T-cell (primary cell): ENCODE results near the gene EWSR1. TPM values are rescaled to one million over a fixed set of nuclear protein-coding genes. Genes with fewer than 3 reads are reported as not detected.

Experiments used
- ATAC-seq, 4 experiments: fragments of 200-7000 bp in 3 of 4; fragments of 150-1000 bp in 1 of 4; cut with Tn5 transposase; replicated peaks in 1 of 4; 1 replicate in 3 of 4; 2 replicates in 1 of 4; pipeline ENCODE4 v1.10.0; 2021; ENCODE audit warnings: moderate library complexity in 3 of 4, mild to moderate bottlenecking in 2 of 4, moderate number of reproducible peaks in 1 of 4
- CTCF ChIA-PET, 2 donors: fragments of 300-600 bp; sonication (Branson Sonifier 250); formaldehyde crosslinking; loops; one replicate each; lab custom pipeline; 2022; ENCODE audit warnings: antibody characterized with exemption in 2 of 2; lab: Charles Lee
- POLR2A ChIA-PET, 2 donors: fragments of 300-600 bp; sonication (Branson Sonifier 250); formaldehyde crosslinking; loops; one replicate each; lab custom pipeline; 2022; ENCODE audit warnings: antibody characterized with exemption in 2 of 2; lab: Charles Lee
- DNase-seq, 35 experiments: peaks; one replicate each; pipeline versions ENCODE4 v3.0.0 to v3.0.0-alpha.2; 2013 to 2023
- H3K27ac ChIP-seq: one replicate; pipeline ENCODE4 v1.5.1; 2013; ENCODE audit warnings: low read length
- H3K27me3 ChIP-seq, 2 experiments: replicated peaks in 1 of 2; 1 replicate in 1 of 2; 2 replicates in 1 of 2; pipeline versions ENCODE4 v1.6.1 to v1.7.0; 2013; ENCODE audit warnings: low read length in 1 of 2, mixed read lengths in 1 of 2; ENCODE audit not compliant: control insufficient read depth in 2 of 2, insufficient read depth in 2 of 2; ENCODE audit errors: extremely low read depth in 1 of 2
- H3K36me3 ChIP-seq, 2 donors: 1 replicate in 1 of 2; 2 replicates in 1 of 2; pipeline versions ENCODE4 v1.6.1 to v1.7.0; 2013; ENCODE audit warnings: low read length in 1 of 2; ENCODE audit not compliant: control insufficient read depth in 2 of 2, insufficient read depth in 1 of 2; ENCODE audit errors: extremely low read depth in 1 of 2
- H3K4me1 ChIP-seq, 2 experiments: 1 replicate in 1 of 2; 2 replicates in 1 of 2; pipeline versions ENCODE4 v1.6.1 to v1.7.0; 2013; ENCODE audit warnings: low read length in 2 of 2, mixed read lengths in 1 of 2; ENCODE audit not compliant: insufficient read depth in 2 of 2, control insufficient read depth in 1 of 2; ENCODE audit errors: extremely low read depth in 1 of 2
- H3K4me3 ChIP-seq, 2 donors: 1 replicate in 1 of 2; 2 replicates in 1 of 2; pipeline versions ENCODE4 v1.5.1 to v1.7.0; 2013; ENCODE audit warnings: mild to moderate bottlenecking in 2 of 2, low read length in 1 of 2, moderate library complexity in 1 of 2; ENCODE audit not compliant: control insufficient read depth in 1 of 2; ENCODE audit errors: extremely low read depth in 1 of 2
- H3K9me3 ChIP-seq: 2 replicates; pipeline ENCODE4 v1.7.0; 2013
- H3K27ac Mint-ChIP-seq, 2 donors: one replicate each; pipeline ENCODE4 v1.8.0; 2020 to 2021; ENCODE audit warnings: mild to moderate bottlenecking in 2 of 2, mixed read lengths in 2 of 2
- H3K27me3 Mint-ChIP-seq, 2 donors: one replicate each; pipeline ENCODE4 v1.8.0; 2021 to 2022; ENCODE audit warnings: mixed read lengths in 2 of 2
- H3K36me3 Mint-ChIP-seq: one replicate; pipeline ENCODE4 v1.8.0; 2021; ENCODE audit warnings: mixed read lengths
- H3K4me1 Mint-ChIP-seq, 3 donors: one replicate each; pipeline ENCODE4 v1.8.0; 2020 to 2022; ENCODE audit warnings: mixed read lengths in 3 of 3, mild to moderate bottlenecking in 1 of 3
- H3K4me3 Mint-ChIP-seq, 3 donors: one replicate each; pipeline ENCODE4 v1.8.0; 2020 to 2022; ENCODE audit warnings: mild to moderate bottlenecking in 3 of 3, mixed read lengths in 3 of 3, moderate library complexity in 3 of 3
- H3K9me3 Mint-ChIP-seq, 3 donors: one replicate each; pipeline ENCODE4 v1.8.0; 2020 to 2022; ENCODE audit warnings: mixed read lengths in 3 of 3
- WGBS: methylation state at CpG from one replicate; pipeline ENCODE4 v1.1.5; 2013; ENCODE audit warnings: missing lambda C conversion rate; ENCODE audit not compliant: insufficient coverage; 5-methylcytosine and 5-hydroxymethylcytosine counted together
- total RNA-seq, 35 experiments: library from RNA in 6 of 35; stranded (reverse) in 6 of 35; fragments of 120-200 nt in 1 of 35; gene quantifications; one replicate each; pipeline versions ENCODE4 v1.2.1 to v1.2.4 and lab custom pipeline; 2013 to 2026

EWSR1 gene
- total RNA-seq, 5 donors from 2014 or later (not counting 1 experiment from before 2014, with no cell fraction given): 254 to 308 (median 260) TPM

DNA sequence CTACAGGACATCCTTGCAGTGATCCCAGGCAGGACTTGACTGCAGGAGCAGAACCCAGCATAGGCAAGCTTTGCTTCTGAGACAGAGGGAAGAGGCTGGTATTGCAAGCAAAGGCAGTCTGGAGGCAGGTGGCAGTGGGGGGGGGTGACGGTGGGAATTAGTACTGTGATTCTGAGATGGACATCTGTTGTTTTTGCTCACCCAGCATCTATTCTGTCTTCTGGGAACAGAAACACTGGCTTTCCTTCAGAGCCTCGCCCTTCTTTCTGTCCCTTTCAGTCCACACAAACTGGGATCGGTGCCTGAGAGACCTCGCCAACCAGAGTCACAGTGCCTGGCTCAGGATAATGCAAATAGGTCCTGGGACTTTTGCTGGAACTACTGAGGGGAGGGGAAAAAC is 78.6 kb downstream of the EWSR1 start:
- no peak for DNase-seq
- no peak for ATAC-seq
- Histone ChIP-seq H3K27me3 (no peaks in the 10 kb centered on the region), H3K27ac (no peak overlapping the region), H3K9me3 (no peaks in the 10 kb centered on the region), H3K4me3 (no peak overlapping the region), H3K36me3 (peaks cover 18 to 81% of the 10 kb centered on the region in 2 donors), H3K4me1 (no peaks in the 10 kb centered on the region)
- 100% methylated on average over 1 of the region's 4 CpGs for WGBS
- Mint-ChIP-seq H3K36me3 (peaks cover 61% of the 10 kb centered on the region), H3K27ac (no peak overlapping the region), H3K27me3 (no peaks in the 10 kb centered on the region), H3K4me1 (no peaks in the 10 kb centered on the region), H3K4me3 (no peak overlapping the region), H3K9me3 (no peaks in the 10 kb centered on the region)
- ChIA-PET CTCF (no interaction called here), POLR2A (no interaction called here)

GRCh38 chr22:29348041-29348440 is 80.0 kb downstream of the EWSR1 start:
- Mint-ChIP-seq H3K36me3 (peaks cover 59% of the 10 kb centered on the region), H3K27me3 (no peaks in the 10 kb centered on the region), H3K9me3 (no peaks in the 10 kb centered on the region), H3K4me3 (no peak overlapping the region), H3K27ac (no peak overlapping the region), H3K4me1 (no peaks in the 10 kb centered on the region)
- H3K9me3 ChIP-seq: no peaks in the 10 kb centered on the region
- H3K4me3 ChIP-seq: no peak overlapping the region
- H3K4me1 ChIP-seq: no peaks in the 10 kb centered on the region
- DNase-seq (no peak), ATAC-seq (no peak)
- POLR2A ChIA-PET: no interaction called here
- H3K36me3 ChIP-seq: peaks cover 18 to 81% of the 10 kb centered on the region in 2 donors
- WGBS: 84% methylated on average over 2 of the region's 2 CpGs
- CTCF ChIA-PET: no interaction called here
- no peaks in the 10 kb centered on the region for H3K27me3 ChIP-seq
- H3K27ac ChIP-seq: no peak overlapping the region

- 92% methylated on average over 15 of the region's 18 CpGs for WGBS
- Mint-ChIP-seq H3K4me3 (no peak overlapping the region), H3K9me3 (no peaks in the 10 kb centered on the region), H3K4me1 (no peaks in the 10 kb centered on the region), H3K27ac (no peak overlapping the region), H3K27me3 (no peaks in the 10 kb centered on the region), H3K36me3 (peaks cover 60% of the 10 kb centered on the region)
- ATAC-seq: no peak
- peaks cover 16 to 84% of the 10 kb centered on the region in 2 donors for H3K36me3 ChIP-seq
- H3K27ac ChIP-seq: no peak overlapping the region
- ChIA-PET POLR2A (no interaction called here), CTCF (no interaction called here)
- no peak overlapping the region for H3K4me3 ChIP-seq
- no peaks in the 10 kb centered on the region for H3K9me3 ChIP-seq
- H3K4me1 ChIP-seq: no peaks in the 10 kb centered on the region
- DNase-seq: no peak
- no peaks in the 10 kb centered on the region for H3K27me3 ChIP-seq
Observed at GRCh38 chr22:29348956-29349355, 80.9 kb downstream of the EWSR1 start.

Other genes starting within 250 kb of the EWSR1 start
- not detected for gene C22orf31, start 206.4 kb upstream of the EWSR1 start, total RNA-seq
- gene KREMEN1, start 195.2 kb upstream of the EWSR1 start, total RNA-seq: under 1 TPM in 3 of 5 donors, not detected in 2; 0.20 to 0.25 (median 0.20) TPM
- 1 to 10 TPM in 1 of 5 donors, under 1 TPM in 4; 0.32 to 1.5 (median 0.76) TPM for gene EMID1, start 62.4 kb upstream of the EWSR1 start, total RNA-seq
- gene RHBDD3, start 287 bp upstream of the EWSR1 start, total RNA-seq: 10 to 100 TPM; 14.1 to 25.4 (median 22.1) TPM
- gene GAS2L1, start 38.4 kb downstream of the EWSR1 start, total RNA-seq: 1 to 10 TPM in 1 of 5 donors, under 1 TPM in 4; 0.53 to 1.2 (median 0.85) TPM
- gene RASL10A, start 47.4 kb downstream of the EWSR1 start, total RNA-seq: 1 to 10 TPM in 1 of 5 donors, under 1 TPM in 3, not detected in 1; 0.33 to 1.2 (median 0.71) TPM
- 10 to 100 TPM; 41.1 to 49.5 (median 47.1) TPM for gene AP1B1, start 120.3 kb downstream of the EWSR1 start, total RNA-seq
- gene RFPL1, start 170.3 kb downstream of the EWSR1 start, total RNA-seq: under 1 TPM in 1 of 5 donors, not detected in 4; 0.22 TPM
- gene NEFH, start 211.9 kb downstream of the EWSR1 start, total RNA-seq: under 1 TPM; 0.47 to 0.86 (median 0.73) TPM